GM21723 (cell line): ENCODE data around the gene STUB1.
"Not testable (repeated sequence)": the region's sequence is repeated elsewhere in the genome, so short reads cannot be mapped to it uniquely, and the experiment has no call there.

Source experiments
- ATAC-seq: cut with Tn5 transposase; IDR thresholded peaks from one replicate; pipeline ENCODE4 v1.9.1; 2021; ENCODE audit warnings: mild to moderate bottlenecking, moderate library complexity; ENCODE audit not compliant: unreplicated experiment

STUB1 gene

DNA sequence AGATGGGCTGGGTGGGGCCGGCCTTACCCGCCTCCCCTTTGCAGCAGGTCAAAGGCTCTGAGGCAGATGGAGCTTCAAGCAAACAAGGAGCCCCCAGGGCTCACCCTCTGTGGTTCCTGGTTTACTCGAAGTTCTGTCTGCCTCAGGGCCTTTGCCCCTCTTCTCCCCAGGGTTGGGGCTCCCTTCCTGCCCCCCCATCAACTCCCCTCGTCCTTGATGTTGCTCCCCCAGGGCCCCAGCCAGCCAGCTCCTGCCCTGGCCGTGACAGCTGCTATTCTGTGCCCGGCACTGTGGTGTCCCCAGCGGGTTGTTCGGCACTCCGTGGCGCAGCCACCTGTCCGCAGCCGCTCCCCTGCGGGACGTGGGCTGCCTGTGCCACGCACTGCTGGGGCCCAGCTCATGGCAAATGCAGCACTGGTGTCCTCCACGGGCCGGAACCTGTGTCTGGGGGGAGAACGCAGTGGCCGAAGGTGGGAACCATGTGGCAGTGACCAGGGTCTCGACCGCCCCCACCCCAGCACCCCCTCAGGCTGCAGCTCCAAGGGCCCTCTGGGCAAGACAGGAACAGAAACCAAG, 30.4 kb downstream of the STUB1 start:
- no peak for ATAC-seq

DNA sequence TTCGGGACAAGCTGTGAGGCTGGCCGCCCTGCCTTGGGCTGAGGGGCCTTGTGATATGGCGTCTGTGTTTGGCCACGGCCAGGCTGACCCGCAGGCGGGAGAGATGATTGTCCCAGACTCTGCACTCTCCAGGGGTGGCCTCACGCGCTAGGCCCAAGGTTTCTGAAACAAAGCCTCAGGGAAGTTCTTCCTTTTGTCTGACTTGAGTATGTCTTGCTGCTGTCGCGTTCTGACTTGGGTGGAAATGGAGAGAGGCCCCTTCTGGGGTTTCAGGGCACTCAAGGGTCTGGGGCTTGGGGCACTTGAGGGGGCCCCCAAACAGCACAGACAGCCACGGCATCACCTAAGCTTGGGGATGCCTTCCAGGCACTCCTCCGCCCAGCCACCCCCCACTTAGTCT, 30.9 kb downstream of the STUB1 start:
- ATAC-seq, result no peak

DNA sequence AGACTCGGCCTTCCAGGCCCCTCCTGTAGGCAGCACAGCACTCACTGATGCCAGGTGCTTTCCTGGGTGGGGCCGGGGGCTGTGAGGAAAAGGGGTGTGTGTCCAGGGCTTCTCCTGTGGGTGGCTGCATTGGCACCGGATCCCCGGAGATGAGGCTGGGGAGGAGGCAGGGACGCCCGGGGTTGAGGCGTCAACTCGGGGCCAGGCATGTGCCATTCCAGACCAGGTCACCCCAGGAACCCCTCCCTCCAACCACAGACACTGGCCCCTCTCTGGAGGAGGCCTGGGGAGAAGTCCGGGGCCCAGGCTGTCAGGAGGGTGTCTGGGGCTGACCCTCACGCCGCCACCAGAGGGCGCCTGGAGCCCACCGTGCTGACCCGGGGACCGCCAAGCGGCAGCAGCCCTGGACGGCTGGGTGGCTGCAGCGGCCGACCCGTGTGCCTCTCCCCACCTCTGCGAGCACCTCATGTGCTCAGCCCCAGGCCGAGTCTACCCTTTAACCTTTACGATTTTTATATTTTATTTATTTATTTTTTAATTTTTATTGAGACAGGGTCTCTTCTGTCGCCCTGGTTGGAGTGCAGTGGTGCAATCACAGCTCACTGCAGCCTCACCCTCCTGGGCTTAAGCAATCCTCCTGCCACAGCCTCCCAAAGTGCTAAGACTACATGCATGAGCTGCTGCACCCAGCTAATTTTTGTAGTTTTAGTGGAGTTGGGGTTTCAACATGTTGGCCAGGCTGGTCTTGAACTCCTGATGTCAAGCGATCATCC, 31.5 kb downstream of the STUB1 start:
- no peak for ATAC-seq

DNA sequence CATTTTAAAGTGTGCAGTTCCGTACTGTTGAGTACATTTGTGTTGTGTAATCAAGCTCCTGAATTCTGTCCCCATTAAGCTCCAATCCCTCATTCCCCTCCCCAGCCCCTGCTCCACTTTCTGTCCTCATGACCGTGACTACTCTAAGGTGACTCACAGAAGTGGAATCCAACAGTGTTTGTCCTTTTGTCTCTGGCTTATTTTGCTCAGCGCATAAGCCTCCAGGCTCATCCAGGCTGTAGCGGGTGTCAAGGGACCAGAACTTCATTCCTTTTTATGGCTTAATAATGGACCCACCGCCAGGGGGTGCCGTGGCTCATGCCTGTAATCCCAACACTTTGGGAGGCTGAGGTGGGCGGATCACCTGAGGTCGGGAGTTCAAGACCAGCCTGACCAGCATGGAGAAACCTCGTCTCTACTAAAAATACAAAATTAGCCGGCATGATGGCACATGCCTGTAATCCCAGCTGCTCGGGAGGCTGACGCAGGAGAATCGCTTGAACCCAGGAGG, 32.6 kb downstream of the STUB1 start:
- not testable (repeated sequence) for ATAC-seq

DNA sequence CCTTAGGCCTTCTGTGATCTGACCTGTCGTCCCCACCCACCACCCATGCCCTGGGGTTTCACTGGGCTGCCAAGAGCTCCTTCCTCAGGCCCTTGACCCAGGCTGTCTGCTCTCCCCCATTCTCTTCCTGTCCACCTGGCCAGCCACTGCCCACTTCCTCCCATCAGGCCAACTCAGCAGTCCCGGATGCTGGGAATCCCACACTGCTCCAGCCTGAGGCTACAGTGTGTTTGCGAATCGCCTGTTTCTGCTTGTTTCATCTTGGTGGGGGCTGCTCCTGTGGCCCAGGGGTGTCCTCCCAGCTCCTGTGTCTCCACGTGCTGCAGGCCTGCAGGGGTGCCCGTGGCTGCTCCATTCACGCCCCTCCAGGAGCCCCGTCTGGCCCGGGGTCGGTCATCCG, 33.9 kb downstream of the STUB1 start:
- no peak for ATAC-seq

DNA sequence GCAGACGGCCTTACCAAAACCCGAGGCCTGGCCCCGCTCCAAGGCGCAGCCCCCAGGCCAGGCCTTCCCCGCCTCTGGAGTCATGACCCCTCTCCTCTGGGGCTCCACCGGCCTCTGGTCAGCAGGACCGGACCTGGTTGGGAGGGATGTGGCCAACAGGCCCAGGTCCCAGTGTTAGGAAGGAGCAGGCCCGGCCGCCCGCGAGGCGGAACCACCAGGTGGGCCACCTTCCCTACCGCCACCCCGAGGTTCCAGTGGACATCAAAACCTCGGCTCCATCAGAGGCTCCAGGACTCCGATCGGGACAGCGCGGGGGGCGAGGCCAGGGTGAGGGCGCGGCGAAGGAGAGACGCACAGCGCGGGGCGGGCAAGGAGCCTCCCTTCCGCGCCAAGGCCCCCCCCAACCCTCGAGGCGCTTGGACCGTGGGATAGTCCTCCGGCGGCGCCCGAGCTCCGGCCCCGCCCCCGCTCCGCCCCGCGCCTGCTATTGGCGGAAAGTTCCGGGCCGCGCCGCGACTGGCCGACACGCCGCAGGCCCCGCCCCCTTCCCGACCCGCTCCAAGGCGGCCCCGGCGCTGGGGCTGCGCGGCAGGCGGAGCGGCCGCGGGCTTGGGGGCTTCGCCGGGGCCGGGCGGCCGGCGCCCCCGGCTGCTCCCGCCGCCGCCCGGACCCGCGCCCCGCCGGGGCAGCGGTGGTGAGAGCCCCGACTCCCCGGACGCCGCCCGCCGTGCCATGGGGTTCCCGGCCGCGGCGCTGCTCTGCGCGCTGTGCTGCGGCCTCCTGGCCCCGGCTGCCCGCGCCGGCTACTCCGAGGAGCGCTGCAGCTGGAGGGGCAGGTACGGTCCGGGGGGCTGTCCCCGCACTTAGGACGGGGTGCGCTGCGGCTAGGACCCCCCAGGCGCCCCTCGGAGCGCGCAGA, 34.6 kb downstream of the STUB1 start, which contains the start of gene METRN:
Gene METRN, plus strand, starts transcription at position 561 of the 919 bp plus-strand sequence. Its CDS starts 172 bp downstream, at position 733.
- ATAC-seq, result peak; percentile 55

DNA sequence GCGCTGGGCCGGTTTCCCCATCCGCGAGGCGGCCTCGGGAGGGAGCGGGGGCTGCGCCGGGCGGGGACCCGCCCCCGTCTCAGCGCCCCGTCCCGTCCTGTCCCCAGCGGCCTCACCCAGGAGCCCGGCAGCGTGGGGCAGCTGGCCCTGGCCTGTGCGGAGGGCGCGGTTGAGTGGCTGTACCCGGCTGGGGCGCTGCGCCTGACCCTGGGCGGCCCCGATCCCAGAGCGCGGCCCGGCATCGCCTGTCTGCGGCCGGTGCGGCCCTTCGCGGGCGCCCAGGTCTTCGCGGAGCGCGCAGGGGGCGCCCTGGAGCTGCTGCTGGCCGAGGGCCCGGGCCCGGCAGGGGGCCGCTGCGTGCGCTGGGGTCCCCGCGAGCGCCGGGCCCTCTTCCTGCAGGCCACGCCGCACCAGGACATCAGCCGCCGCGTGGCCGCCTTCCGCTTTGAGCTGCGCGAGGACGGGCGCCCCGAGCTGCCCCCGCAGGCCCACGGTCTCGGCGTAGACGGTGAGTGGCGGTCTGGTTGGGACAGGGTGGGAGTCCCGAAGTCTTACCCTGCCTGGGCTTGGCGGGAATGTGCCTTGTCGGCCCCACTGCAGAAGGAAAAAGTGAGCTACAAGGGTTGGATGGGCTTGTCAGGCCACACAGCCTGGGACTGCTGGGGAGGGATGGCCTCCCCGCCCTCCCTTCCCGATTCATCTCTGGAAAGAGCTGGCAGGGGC, 35.4 kb downstream of the STUB1 start:
- ATAC-seq, result peak; percentile 8

DNA sequence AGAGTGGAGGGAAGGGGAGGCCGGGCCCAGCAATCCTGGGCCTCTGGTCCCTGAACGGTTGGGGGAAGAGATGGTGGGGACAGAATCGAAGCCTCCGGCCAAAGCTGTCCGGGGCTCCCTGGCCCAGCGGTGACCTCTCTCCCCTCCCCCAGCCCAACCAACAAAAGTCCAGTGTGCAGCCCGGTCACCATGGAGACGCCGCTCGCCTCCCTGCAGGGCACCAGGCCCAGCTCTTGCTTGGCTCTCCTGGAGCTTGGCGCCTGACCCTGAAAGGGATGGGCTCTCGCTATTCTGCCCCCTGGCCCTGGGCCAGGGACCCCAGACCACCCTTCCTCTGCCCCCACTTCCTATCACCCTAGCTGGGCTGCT, 36.0 kb downstream of the STUB1 start:
- ATAC-seq, result no peak

DNA sequence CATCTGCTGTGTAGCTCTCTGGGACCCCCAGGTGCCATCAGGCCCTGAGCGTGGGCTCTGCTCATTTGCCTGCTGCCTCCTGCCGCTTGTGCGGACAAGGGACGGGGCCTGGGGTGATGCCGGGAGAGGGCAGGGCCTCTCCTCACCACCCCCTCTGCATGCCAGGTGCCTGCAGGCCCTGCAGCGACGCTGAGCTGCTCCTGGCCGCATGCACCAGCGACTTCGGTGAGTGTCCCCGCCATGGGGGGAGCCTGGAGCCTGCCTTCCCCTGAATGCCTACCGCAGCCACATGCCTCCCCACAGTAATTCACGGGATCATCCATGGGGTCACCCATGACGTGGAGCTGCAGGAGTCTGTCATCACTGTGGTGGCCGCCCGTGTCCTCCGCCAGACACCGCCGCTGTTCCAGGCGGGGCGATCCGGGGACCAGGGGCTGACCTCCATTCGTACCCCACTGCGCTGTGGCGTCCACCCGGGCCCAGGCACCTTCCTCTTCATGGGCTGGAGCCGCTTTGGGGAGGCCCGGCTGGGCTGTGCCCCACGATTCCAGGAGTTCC, 36.6 kb downstream of the STUB1 start:
- no peak for ATAC-seq

DNA sequence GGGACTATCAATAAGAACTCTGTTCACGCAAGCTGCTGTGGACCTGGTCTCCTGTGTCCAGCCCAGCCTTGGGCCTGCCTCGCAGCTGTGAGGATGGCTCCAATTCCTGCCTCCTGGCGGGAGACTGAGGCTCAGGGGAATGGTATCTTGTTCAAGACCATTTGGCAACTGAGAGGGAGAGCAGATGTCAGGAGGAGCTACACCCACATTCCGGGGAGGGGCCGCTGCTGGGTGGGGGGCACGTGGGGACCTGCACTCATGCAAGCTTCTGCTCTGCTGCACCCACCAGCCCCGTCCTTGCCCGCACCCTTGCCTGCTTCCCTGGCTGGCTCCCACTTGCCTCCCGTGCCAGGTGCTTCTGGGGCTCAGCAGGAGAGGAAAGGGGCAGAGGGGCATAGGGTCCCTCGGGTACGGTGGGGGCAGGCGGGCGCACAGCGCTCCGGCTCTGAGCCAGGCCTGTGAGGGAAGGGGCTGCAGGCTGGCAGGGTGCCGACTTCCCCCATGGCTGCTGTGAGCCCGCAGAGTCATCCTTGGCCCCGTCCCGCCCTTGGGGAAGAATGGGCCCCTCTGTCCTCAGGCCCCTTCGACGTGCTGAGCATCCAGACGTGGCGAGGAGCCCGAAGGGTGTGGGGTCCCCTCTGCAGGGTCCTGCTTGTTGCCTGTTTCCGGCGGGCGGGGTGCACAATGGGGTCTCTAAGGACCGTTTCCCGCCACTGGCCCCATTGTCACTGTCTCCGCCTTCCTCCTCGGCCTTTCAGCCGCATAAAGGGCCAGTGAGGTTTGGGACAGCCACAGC, 37.4 kb downstream of the STUB1 start:
- no peak for ATAC-seq

DNA sequence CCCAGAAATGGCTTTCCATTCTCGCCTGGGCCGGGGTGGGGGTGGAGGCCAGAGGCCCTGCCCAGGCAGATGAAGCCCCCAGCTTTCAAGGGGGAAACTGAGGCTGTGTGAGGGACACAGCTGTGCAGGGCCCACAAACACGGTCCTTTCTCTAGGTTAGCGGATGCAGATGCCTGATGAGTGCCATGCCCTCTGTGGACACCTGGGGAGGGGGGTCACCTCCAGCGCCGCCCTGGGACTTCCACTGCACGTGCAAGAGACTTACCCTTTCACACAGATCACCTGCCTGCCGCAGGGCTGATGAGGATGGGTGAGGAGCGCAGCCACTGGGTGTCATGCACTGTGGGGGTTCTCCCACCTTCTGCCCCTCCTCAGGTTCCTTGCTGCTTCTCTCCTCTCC, 38.2 kb downstream of the STUB1 start:
- ATAC-seq, result no peak

DNA sequence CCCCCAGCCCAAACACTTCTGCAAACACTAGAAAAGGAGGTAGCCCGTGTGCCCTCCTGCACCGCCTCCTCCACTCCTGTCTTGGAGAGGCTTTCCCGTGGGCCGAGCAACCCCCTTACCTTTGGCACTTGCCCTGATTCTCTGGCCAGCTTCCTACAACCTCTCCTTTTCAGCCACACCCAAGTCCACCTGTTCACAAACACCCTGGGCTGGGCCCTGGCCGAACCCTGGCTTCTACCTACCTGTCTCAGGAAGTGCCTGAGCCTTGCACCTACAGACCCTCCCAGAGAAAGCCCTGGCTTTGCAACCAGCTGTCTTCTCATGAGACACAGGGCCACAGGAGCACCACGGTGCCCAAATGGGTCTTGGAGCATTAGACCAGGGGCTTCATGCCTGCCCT, 38.7 kb downstream of the STUB1 start:
- no peak for ATAC-seq

DNA sequence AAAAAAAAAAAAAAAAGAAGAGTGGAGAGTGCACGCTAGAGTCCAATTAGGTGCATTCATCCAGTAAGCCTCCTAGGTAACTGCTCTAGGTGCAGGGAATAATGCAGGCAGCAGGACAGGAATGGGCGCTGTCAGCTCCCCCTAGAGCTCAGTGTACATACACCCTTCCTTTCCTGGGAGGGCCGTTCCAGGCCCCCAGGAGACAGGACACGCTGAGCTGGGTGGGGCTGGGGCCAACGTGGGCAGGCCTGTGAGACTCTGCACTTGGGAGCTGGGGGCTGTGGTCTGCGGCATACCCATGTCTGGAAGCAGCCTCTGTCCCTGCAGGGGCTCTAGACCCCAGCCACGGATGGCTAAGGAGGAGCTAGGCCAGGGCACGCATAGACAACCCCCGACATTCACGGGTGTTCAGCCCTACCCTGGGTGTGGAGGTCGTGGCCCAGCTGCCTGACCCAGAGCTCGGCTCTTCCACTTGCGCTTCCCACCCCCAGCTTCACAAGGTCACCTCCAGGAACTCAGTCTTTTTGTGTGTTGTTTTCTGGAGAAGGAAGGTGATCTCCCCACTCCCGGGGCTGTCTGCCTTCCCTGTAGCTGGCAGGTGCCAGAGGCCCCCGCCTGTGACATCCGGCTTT, 39.7 kb downstream of the STUB1 start:
- no peak for ATAC-seq

DNA sequence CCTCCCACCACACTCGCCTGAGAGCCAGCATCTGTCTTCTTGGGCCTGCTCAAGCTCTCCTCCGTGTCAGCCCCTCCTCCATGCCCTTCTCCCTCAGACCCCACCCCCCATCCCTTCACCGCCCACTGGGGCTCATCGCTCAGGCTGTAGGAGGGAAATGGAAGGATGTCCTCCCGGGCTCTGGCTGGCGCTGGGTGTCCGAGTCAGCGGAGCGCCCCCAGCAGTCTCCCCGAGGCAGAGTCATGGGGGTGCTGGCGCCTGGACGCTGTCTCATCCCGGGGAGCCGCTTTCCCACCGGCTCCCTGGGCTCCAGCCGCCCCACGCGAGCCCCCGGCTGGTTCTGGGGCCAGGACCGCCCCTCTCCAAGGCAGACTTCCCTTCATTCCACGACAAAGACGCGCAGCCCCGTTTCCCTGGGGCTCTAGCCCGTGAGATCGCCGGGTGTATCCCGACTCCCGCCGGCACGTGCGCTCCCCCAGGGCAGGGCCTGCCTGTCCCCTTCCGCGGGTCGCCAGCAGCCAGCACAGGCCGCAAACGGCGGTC, 40.3 kb downstream of the STUB1 start:
- ATAC-seq, result peak; percentile 21

DNA sequence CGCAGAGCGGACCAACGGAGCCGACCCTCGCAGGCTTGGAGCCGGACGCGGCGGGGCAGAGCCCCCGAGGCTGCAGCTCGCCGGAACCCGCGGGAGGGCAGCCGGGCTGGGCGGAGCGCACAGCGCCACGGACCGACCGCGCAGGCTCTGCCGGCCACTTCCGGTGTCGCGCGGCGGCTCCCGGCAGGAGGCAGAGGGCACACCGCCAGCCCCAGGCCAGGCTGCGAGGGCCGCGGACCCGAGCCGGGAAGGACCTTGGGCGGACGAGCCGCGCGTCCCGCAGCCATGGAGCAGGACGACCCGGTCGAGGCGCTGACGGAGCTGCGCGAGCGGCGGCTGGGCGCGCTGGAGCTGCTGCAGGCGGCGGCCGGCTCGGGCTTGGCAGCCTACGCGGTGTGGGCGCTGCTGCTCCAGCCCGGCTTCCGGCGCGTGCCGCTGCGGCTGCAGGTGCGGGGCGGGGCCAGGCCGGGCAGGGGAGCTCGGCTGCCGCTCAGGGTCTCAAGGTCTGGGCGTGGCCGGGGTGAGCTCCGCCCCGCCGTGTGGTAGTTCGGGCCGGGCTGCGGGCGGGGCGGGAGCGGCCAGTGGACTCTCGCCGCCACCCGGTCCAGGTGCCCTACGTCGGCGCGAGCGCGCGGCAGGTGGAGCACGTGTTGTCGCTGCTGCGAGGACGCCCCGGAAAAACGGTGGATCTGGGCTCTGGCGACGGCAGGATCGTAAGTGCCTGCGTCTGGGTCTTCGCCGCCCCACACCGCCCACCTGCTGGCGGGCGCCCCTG, 41.0 kb downstream of the STUB1 start, which contains the start of gene ANTKMT:
Gene ANTKMT, plus strand, starts transcription at position 157 of the 775 bp plus-strand sequence. Its CDS starts 129 bp downstream, at position 286.
- ATAC-seq, result peak; percentile 55

DNA sequence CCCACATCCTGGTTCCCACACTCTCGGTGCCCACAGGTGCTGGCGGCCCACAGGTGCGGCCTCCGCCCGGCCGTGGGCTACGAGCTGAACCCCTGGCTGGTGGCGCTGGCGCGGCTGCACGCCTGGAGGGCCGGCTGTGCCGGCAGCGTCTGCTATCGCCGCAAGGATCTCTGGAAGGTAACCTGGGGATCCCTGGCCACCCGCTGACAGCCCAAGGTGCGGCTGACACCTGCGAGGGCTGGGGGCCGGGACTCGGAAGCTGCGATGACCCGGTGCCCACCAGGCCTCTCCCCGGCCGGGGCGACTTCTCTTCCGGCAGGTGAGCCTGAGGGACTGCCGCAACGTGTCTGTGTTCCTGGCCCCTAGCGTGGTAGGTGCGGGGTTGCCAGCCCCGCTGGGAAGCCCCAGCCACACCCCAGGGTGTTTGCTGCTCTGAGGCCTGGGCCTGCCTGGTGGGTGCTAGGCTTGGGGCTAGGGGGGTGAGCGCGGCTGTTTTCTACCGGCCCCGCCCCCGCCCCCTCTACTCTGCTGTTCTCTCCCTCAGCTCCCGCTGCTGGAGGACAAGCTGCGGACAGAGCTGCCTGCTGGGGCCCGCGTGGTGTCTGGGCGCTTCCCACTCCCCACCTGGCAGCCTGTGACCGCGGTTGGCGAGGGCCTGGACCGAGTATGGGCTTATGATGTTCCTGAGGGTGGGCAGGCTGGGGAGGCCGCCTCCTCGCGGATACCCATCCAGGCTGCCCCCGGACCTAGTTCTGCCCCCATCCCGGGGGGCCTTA, 41.7 kb downstream of the STUB1 start:
- ATAC-seq, result no peak
